ENCODE measurements around the gene NTN5. TPM values are rescaled to one million over a fixed set of nuclear protein-coding genes. Genes with fewer than 3 reads are reported as not detected.
A peak's percentile ranks its signal among the peaks of the same experiment; 100 is the strongest.

NTN5 gene
- total and polyA plus RNA-seq, 9 of the 15 experiments (the other 6 are each of a cell fraction or from before 2014, with no cell fraction given), result not detected

- TF ChIP-seq, protein P1, sequence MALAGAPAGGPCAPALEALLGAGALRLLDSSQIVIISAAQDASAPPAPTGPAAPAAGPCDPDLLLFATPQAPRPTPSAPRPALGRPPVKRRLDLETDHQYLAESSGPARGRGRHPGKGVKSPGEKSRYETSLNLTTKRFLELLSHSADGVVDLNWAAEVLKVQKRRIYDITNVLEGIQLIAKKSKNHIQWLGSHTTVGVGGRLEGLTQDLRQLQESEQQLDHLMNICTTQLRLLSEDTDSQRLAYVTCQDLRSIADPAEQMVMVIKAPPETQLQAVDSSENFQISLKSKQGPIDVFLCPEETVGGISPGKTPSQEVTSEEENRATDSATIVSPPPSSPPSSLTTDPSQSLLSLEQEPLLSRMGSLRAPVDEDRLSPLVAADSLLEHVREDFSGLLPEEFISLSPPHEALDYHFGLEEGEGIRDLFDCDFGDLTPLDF (CRISPR knock-in tag; IDR thresholded peaks at IDR 0.05), result peak; percentile 61; the same call in 1 of the 2 replicates
- TF ChIP-seq, protein P2, sequence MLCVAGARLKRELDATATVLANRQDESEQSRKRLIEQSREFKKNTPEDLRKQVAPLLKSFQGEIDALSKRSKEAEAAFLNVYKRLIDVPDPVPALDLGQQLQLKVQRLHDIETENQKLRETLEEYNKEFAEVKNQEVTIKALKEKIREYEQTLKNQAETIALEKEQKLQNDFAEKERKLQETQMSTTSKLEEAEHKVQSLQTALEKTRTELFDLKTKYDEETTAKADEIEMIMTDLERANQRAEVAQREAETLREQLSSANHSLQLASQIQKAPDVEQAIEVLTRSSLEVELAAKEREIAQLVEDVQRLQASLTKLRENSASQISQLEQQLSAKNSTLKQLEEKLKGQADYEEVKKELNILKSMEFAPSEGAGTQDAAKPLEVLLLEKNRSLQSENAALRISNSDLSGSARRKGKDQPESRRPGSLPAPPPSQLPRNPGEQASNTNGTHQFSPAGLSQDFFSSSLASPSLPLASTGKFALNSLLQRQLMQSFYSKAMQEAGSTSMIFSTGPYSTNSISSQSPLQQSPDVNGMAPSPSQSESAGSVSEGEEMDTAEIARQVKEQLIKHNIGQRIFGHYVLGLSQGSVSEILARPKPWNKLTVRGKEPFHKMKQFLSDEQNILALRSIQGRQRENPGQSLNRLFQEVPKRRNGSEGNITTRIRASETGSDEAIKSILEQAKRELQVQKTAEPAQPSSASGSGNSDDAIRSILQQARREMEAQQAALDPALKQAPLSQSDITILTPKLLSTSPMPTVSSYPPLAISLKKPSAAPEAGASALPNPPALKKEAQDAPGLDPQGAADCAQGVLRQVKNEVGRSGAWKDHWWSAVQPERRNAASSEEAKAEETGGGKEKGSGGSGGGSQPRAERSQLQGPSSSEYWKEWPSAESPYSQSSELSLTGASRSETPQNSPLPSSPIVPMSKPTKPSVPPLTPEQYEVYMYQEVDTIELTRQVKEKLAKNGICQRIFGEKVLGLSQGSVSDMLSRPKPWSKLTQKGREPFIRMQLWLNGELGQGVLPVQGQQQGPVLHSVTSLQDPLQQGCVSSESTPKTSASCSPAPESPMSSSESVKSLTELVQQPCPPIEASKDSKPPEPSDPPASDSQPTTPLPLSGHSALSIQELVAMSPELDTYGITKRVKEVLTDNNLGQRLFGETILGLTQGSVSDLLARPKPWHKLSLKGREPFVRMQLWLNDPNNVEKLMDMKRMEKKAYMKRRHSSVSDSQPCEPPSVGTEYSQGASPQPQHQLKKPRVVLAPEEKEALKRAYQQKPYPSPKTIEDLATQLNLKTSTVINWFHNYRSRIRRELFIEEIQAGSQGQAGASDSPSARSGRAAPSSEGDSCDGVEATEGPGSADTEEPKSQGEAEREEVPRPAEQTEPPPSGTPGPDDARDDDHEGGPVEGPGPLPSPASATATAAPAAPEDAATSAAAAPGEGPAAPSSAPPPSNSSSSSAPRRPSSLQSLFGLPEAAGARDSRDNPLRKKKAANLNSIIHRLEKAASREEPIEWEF (CRISPR knock-in tag; IDR thresholded peaks at IDR 0.05), result no peak
- TF ChIP-seq ETS2 (tag; IDR thresholded peaks at IDR 0.05; ENCODE audit: borderline replicate concordance, poor library complexity, severe bottlenecking) (no peak), MAFF (IDR thresholded peaks at IDR 0.05; ENCODE audit: low read length) (no peak), ZNF212 (CRISPR knock-in tag; IDR thresholded peaks at IDR 0.05) (0 out of 2 replicates have a peak, but pooled peaks have one; percentile 37), MECOM (CRISPR knock-in tag; IDR thresholded peaks at IDR 0.05) (no peak), PTRF (tag; IDR thresholded peaks at IDR 0.05) (no peak), FIP1L1 (IDR thresholded peaks at IDR 0.05; ENCODE audit: low read depth, low read length, poor library complexity, severe bottlenecking) (peak; percentile 41), POLR2G (IDR thresholded peaks at IDR 0.05; ENCODE audit: low read depth, low read length) (peak; percentile 71), ZNF347 (CRISPR knock-in tag; IDR thresholded peaks at IDR 0.05; ENCODE audit: low read depth) (no peak), CREB3 (tag; conservative IDR thresholded peaks at IDR 0.05; ENCODE audit: low read depth) (no peak), ZBTB43 (CRISPR knock-in tag; IDR thresholded peaks at IDR 0.05) (no peak), MTA1 (IDR thresholded peaks at IDR 0.05; ENCODE audit: borderline replicate concordance) (peak; percentile 71), HMG20B (CRISPR knock-in tag; IDR thresholded peaks at IDR 0.05) (no peak), LEF1 (IDR thresholded peaks at IDR 0.05) (no peak), POLR2AphosphoS5 (IDR thresholded peaks at IDR 0.05; ENCODE audit: control insufficient read depth, insufficient read depth, low read depth, low read length) (0 out of 2 replicates have a peak, but pooled peaks have one; percentile 33)
- TF ChIP-seq, protein P3, sequence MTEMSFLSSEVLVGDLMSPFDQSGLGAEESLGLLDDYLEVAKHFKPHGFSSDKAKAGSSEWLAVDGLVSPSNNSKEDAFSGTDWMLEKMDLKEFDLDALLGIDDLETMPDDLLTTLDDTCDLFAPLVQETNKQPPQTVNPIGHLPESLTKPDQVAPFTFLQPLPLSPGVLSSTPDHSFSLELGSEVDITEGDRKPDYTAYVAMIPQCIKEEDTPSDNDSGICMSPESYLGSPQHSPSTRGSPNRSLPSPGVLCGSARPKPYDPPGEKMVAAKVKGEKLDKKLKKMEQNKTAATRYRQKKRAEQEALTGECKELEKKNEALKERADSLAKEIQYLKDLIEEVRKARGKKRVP (CRISPR knock-in tag; IDR thresholded peaks at IDR 0.05), result no peak
Observed at GRCh38 chr19:48713864-48714755, 41.3 kb upstream of the NTN5 start (continued).
